Panc1 (cell line): ENCODE results near the gene TTLL5. TPM values are rescaled to one million over a fixed set of nuclear protein-coding genes. Genes with fewer than 3 reads are reported as not detected.

Experiments
- ATAC-seq: fragments of 200-7000 bp; cut with Tn5 transposase; 2 replicates; pipeline ENCODE4 v1.9.1; 2020; ENCODE audit warnings: mild to moderate bottlenecking, moderate library complexity
- BruUV-seq: library from RNA; stranded (reverse); fragments of 400-500 nt; replicated peaks from 2 replicates; lab custom pipeline; 2021; lab: Mats Ljungman, UMichigan
- CTCF ChIA-PET: fragments of 300-600 bp; sonication (Branson Sonifier 250); formaldehyde crosslinking; loops from one replicate; lab custom pipeline; 2022; ENCODE audit warnings: antibody characterized with exemption; lab: Charles Lee
- POLR2A ChIA-PET: fragments of 300-600 bp; sonication (Branson Sonifier 250); formaldehyde crosslinking; loops from one replicate; lab custom pipeline; 2022; ENCODE audit warnings: antibody characterized with exemption; lab: Charles Lee
- DNase-seq: peaks from one replicate; pipeline ENCODE4 v3.0.0-alpha.2; 2010; ENCODE audit warnings: low read depth, low spot score
- H3K27ac ChIP-seq: 2 replicates; pipeline ENCODE4 v1.5.1; 2011; ENCODE audit warnings: mild to moderate bottlenecking, low read length, inconsistent platforms
- H3K27me3 ChIP-seq: fragments of 200-500 bp; sonication (Bioruptor generic); 2 replicates; pipeline ENCODE4 v1.6.0; 2014; ENCODE audit warnings: low read length, inconsistent platforms; ENCODE audit not compliant: control insufficient read depth, insufficient read depth
- H3K36me3 ChIP-seq: fragments of 200-500 bp; sonication (Bioruptor generic); 2 replicates; pipeline ENCODE4 v1.5.1; 2014; ENCODE audit warnings: inconsistent platforms, mild to moderate bottlenecking, low read length, moderate library complexity; ENCODE audit not compliant: control insufficient read depth, insufficient read depth
- H3K4me1 ChIP-seq: 2 replicates; pipeline ENCODE4 v1.5.1; 2011; ENCODE audit warnings: inconsistent platforms, mild to moderate bottlenecking, low read length, moderate library complexity; ENCODE audit not compliant: control insufficient read depth, insufficient read depth
- H3K4me3 ChIP-seq, 2 experiments: 2 replicates each; pipeline ENCODE4 v1.5.1; 2011 to 2012; ENCODE audit warnings: low read depth in 2 of 2, low read length in 2 of 2, mild to moderate bottlenecking in 2 of 2, inconsistent platforms in 1 of 2, moderate library complexity in 1 of 2
- H3K9me3 ChIP-seq: fragments of 200-500 bp; sonication (Bioruptor generic); 2 replicates; pipeline ENCODE4 v1.5.1; 2014; ENCODE audit warnings: low read depth, mild to moderate bottlenecking, inconsistent platforms, low read length, moderate library complexity; ENCODE audit not compliant: control insufficient read depth, insufficient read depth
- CTCF ChIP-seq: fragments of 450-650 bp; IDR thresholded peaks from 2 replicates; pipeline ENCODE4 v1.5.1; 2017; ENCODE audit warnings: mild to moderate bottlenecking
- POLR2AphosphoS5 ChIP-seq: IDR thresholded peaks from 2 replicates; pipeline ENCODE4 v1.6.1; 2012; ENCODE audit warnings: mild to moderate bottlenecking, low read depth, low read length, moderate library complexity
- REST ChIP-seq, 2 experiments: IDR thresholded peaks; 2 replicates each; pipeline ENCODE4 v1.6.1; 2011 to 2012; ENCODE audit warnings: low read depth in 2 of 2, control low read depth in 1 of 2, low read length in 1 of 2, mild to moderate bottlenecking in 1 of 2, moderate library complexity in 1 of 2; ENCODE audit not compliant: insufficient read depth in 1 of 2
- SIN3A ChIP-seq: IDR thresholded peaks from 2 replicates; pipeline ENCODE4 v1.6.1; 2012; ENCODE audit warnings: low read depth, mild to moderate bottlenecking, low read length, moderate library complexity, borderline replicate concordance; ENCODE audit not compliant: insufficient read depth
- TCF7L2 ChIP-seq: IDR thresholded peaks from 2 replicates; pipeline ENCODE4 v1.6.1; 2011; ENCODE audit warnings: mild to moderate bottlenecking, low read depth, low read length, inconsistent platforms
- in situ Hi-C: cut with HindIII; loops from 2 replicates; pipeline ENCODE4 v1.10.0; 2016; ENCODE audit warnings: low sequenced_read_pairs, low pct_unique_long_range_greater_than_20kb
- intact Hi-C: fragments of 100-400 bp; cut with micrococcal nuclease; formaldehyde crosslinking; loops from one replicate; pipeline ENCODE4 v1.10.0; 2022; ENCODE audit not compliant: unreplicated experiment
- total RNA-seq: library from RNA; stranded (reverse); gene quantifications from one replicate; pipeline ENCODE4 v1.2.1, GENCODE V29; 2021; ENCODE audit not compliant: unreplicated experiment

TTLL5 gene
- total RNA-seq, 1 experiment from 2014 or later = 23.5 TPM

- TF ChIP-seq SIN3A = no peak
- no peak for TF ChIP-seq TCF7L2
- no peak for TF ChIP-seq POLR2AphosphoS5
- no peak for TF ChIP-seq CTCF
- TF ChIP-seq REST (IDR thresholded peaks at IDR 0.05; ENCODE audit: insufficient read depth in 1 of 2, low read depth in 2 of 2, low read length in 1 of 2) = no peak
- H3K4me1 ChIP-seq = no peaks in the 10 kb centered on the region
- no peaks in the 10 kb centered on the region for H3K9me3 ChIP-seq
- ChIA-PET CTCF (no interaction called here), POLR2A (no interaction called here)
- DNase-seq (no peak), ATAC-seq (no peak)
- BruUV-seq = no TSS peak
- H3K36me3 ChIP-seq = no peaks in the 10 kb centered on the region; the same call in 1 of the 2 replicates
- H3K27me3 ChIP-seq = no peaks in the 10 kb centered on the region
- intact Hi-C loops (no loop called here), in situ Hi-C loops (no loop called here)
- H3K4me3 ChIP-seq = no peak overlapping the region
- H3K27ac ChIP-seq = no peak overlapping the region
These were observed 179.9 kb downstream of the TTLL5 start for GRCh38 chr14:75840911-75841310.

GRCh38 chr14:75842551-75842950, 181.5 kb downstream of the TTLL5 start:
- no peaks in the 10 kb centered on the region; the same call in 1 of the 2 replicates for H3K36me3 ChIP-seq
- ChIA-PET CTCF (no interaction called here), POLR2A (interaction anchor here (0.6 kb wide), 1 partner anchor 748 kb away, joined by 6 read pairs; no protein-coding TSS in a partner anchor)
- H3K27ac ChIP-seq = no peak overlapping the region
- no peaks in the 10 kb centered on the region for H3K9me3 ChIP-seq
- no peak overlapping the region for H3K4me3 ChIP-seq
- in situ Hi-C loops (no loop called here), intact Hi-C loops (no loop called here)
- DNase-seq = no peak
- no peaks in the 10 kb centered on the region for H3K4me1 ChIP-seq
- TF ChIP-seq POLR2AphosphoS5 = no peak
- TF ChIP-seq REST (IDR thresholded peaks at IDR 0.05; ENCODE audit: insufficient read depth in 1 of 2, low read depth in 2 of 2, low read length in 1 of 2) = no peak
- no peak for TF ChIP-seq TCF7L2
- TF ChIP-seq CTCF = no peak
- TF ChIP-seq SIN3A = no peak
- no peak for ATAC-seq
- BruUV-seq = no TSS peak
- H3K27me3 ChIP-seq = no peaks in the 10 kb centered on the region
